Hepatocyte (in vitro differentiated cells): Measurements from ENCODE around the gene CNFN. TPM values are rescaled to one million over a fixed set of nuclear protein-coding genes. Genes with fewer than 3 reads are reported as not detected.
"Not testable (repeated sequence)": the region's sequence is repeated elsewhere in the genome, so short reads cannot be mapped to it uniquely, and the experiment has no call there.

Experiments
- DNase-seq: peaks from one replicate; pipeline ENCODE4 v3.0.0-alpha.2; 2016; ENCODE audit warnings: low spot score
- H2AFZ ChIP-seq: fragments of 200-600 bp; sonication (generic); 2 replicates; pipeline ENCODE4 v1.6.0; 2016; ENCODE audit warnings: antibody characterized with exemption, mild to moderate bottlenecking
- H3K27ac ChIP-seq: fragments of 200-600 bp; sonication (generic); 2 replicates; pipeline ENCODE4 v1.5.1; 2016; ENCODE audit warnings: mild to moderate bottlenecking
- H3K27me3 ChIP-seq: fragments of 200-600 bp; sonication (generic); 2 replicates; pipeline ENCODE4 v1.6.1; 2016
- H3K36me3 ChIP-seq: fragments of 200-600 bp; sonication (generic); replicated peaks from 2 replicates; pipeline ENCODE4 v1.5.1; 2016; ENCODE audit warnings: low read depth; ENCODE audit not compliant: insufficient read depth
- H3K4me1 ChIP-seq: fragments of 200-600 bp; sonication (generic); 2 replicates; pipeline ENCODE4 v1.5.1; 2016; ENCODE audit warnings: mild to moderate bottlenecking, moderate library complexity; ENCODE audit not compliant: insufficient read depth
- H3K4me2 ChIP-seq: fragments of 200-600 bp; sonication (generic); 2 replicates; pipeline ENCODE4 v1.6.0; 2016
- H3K4me3 ChIP-seq: fragments of 200-600 bp; sonication (generic); 2 replicates; pipeline ENCODE4 v1.5.1; 2016; ENCODE audit warnings: mild to moderate bottlenecking
- H3K79me2 ChIP-seq: fragments of 200-600 bp; sonication (generic); 2 replicates; pipeline ENCODE4 v1.6.0; 2017; ENCODE audit warnings: mild to moderate bottlenecking
- H3K9me2 ChIP-seq: fragments of 200-600 bp; sonication (generic); replicated peaks from 2 replicates; pipeline ENCODE4 v1.6.0; 2017; ENCODE audit warnings: mild to moderate bottlenecking; ENCODE audit not compliant: insufficient read depth
- H3K9me3 ChIP-seq: fragments of 200-600 bp; sonication (generic); 2 replicates; pipeline ENCODE4 v1.5.1; 2016; ENCODE audit warnings: low read depth, mild to moderate bottlenecking
- H4K20me1 ChIP-seq: fragments of 200-600 bp; sonication (generic); 2 replicates; pipeline ENCODE4 v1.6.0; 2016; ENCODE audit warnings: mild to moderate bottlenecking; ENCODE audit not compliant: insufficient read depth, poor library complexity, severe bottlenecking
- WGBS: methylation state at CpG from one replicate; pipeline ENCODE4 v1.1.6; 2016; ENCODE audit warnings: low lambda C conversion rate; ENCODE audit errors: missing lambda C conversion rate; 5-methylcytosine and 5-hydroxymethylcytosine counted together
- microRNA-seq: library from miRNA; unstranded; fragments of <30 nt; microRNA quantifications from one replicate; pipeline ENCODE4, GENCODE V29; 2017
- polyA plus RNA-seq: library from polyadenylated mRNA; unstranded; fragments of >200 nt; fragmentation: Nextera tagmentation; extraction: Ambion mirVana; gene quantifications from 2 replicates; pipeline ENCODE4 v1.2.1, GENCODE V29; 2016
- small RNA-seq: library from RNA; depleted of rRNA; stranded (forward); fragments of <200 nt; gene quantifications from one replicate; pipeline ENCODE3, GENCODE V24; 2014
- total RNA-seq: library from RNA; depleted of rRNA; stranded (reverse); fragments of >200 nt; gene quantifications from 2 replicates; pipeline ENCODE4 v1.2.3, GENCODE V29; 2014

Gene CNFN
- total and polyA plus RNA-seq, 2 experiments from 2014 or later = 0.93 to 8.3 TPM

GRCh38 chr19:42339126-42339860 lies 50.8 kb downstream of the CNFN start:
- not testable (repeated sequence) for H2AFZ ChIP-seq, H3K27me3 ChIP-seq, H3K4me3 ChIP-seq, H4K20me1 ChIP-seq, H3K79me2 ChIP-seq, H3K27ac ChIP-seq, H3K9me2 ChIP-seq, H3K36me3 ChIP-seq, H3K4me2 ChIP-seq, H3K4me1 ChIP-seq, DNase-seq, H3K9me3 ChIP-seq
- 88% methylated on average over 7 of the region's 7 CpGs for WGBS

Small RNA genes lying within 50 kb of the gene (microRNA-seq; reads per million reads assigned to microRNA genes)
- not detected for gene MIR8077

Small RNA genes lying within 50 kb of the gene (small RNA-seq; reads per million reads assigned to genes)
- not detected for gene MIR8077

Other genes starting within 250 kb of the CNFN start
- 34.2 and 38.6 TPM in 2 replicates for gene DEDD2, start 172.6 kb downstream of the CNFN start, total RNA-seq
- 37.8 and 38.6 TPM in 2 replicates for gene DEDD2, start 172.6 kb downstream of the CNFN start, polyA plus RNA-seq
- 4.9 and 5.1 TPM in 2 replicates for gene ZNF526, start 170.0 kb downstream of the CNFN start, total RNA-seq
- gene ZNF526, start 170.0 kb downstream of the CNFN start, polyA plus RNA-seq = 8.6 and 9.7 TPM in 2 replicates
- 31.2 and 32.2 TPM in 2 replicates for gene GSK3A, start 147.7 kb downstream of the CNFN start, total RNA-seq
- 36.6 and 38.8 TPM in 2 replicates for gene GSK3A, start 147.7 kb downstream of the CNFN start, polyA plus RNA-seq
- gene ERF, start 135.2 kb downstream of the CNFN start, total RNA-seq = 32.6 and 47.1 TPM in 2 replicates
- 20.4 and 24.4 TPM in 2 replicates for gene ERF, start 135.2 kb downstream of the CNFN start, polyA plus RNA-seq
- gene CIC, start 121.0 kb downstream of the CNFN start, total RNA-seq = 14.3 and 17.4 TPM in 2 replicates
- 19.3 and 23.2 TPM in 2 replicates for gene CIC, start 121.0 kb downstream of the CNFN start, polyA plus RNA-seq
- gene PRR19, start 88.2 kb downstream of the CNFN start, total RNA-seq = 0.24 and 2.2 TPM in 2 replicates
- gene PRR19, start 88.2 kb downstream of the CNFN start, polyA plus RNA-seq = 1.9 and 3.0 TPM in 2 replicates
- 46.1 and 70.6 TPM in 2 replicates for gene PAFAH1B3, start 87.7 kb downstream of the CNFN start, total RNA-seq
- gene PAFAH1B3, start 87.7 kb downstream of the CNFN start, polyA plus RNA-seq = 98.6 and 116 TPM in 2 replicates
- gene TMEM145, start 77.0 kb downstream of the CNFN start, total RNA-seq = 0.40 TPM in 1 of 2 replicates, not detected in the other
- 0.58 TPM in 1 of 2 replicates, not detected in the other for gene TMEM145, start 77.0 kb downstream of the CNFN start, polyA plus RNA-seq
- 11.0 and 19.2 TPM in 2 replicates for gene MEGF8, start 64.7 kb downstream of the CNFN start, total RNA-seq
- 7.6 and 8.3 TPM in 2 replicates for gene MEGF8, start 64.7 kb downstream of the CNFN start, polyA plus RNA-seq
- 6.4 and 11.2 TPM in 2 replicates for gene LIPE, start 37.1 kb upstream of the CNFN start, total RNA-seq
- gene LIPE, start 37.1 kb upstream of the CNFN start, polyA plus RNA-seq = 5.4 and 7.1 TPM in 2 replicates
- gene CXCL17, start 52.6 kb upstream of the CNFN start, total RNA-seq = 4.4 and 6.7 TPM in 2 replicates
- gene CXCL17, start 52.6 kb upstream of the CNFN start, polyA plus RNA-seq = 15.3 and 16.7 TPM in 2 replicates
- 7.1 and 10.0 TPM in 2 replicates for gene CEACAM1, start 138.2 kb upstream of the CNFN start, total RNA-seq
- gene CEACAM1, start 138.2 kb upstream of the CNFN start, polyA plus RNA-seq = 20.8 and 21.1 TPM in 2 replicates
- 0.08 TPM in 1 of 2 replicates, not detected in the other for gene CEACAM8, start 204.6 kb upstream of the CNFN start, total RNA-seq
- gene CEACAM8, start 204.6 kb upstream of the CNFN start, polyA plus RNA-seq = not detected in 2 replicates